ENCODE data around the gene IQSEC2.

Gene IQSEC2

GRCh38 chrX:53305219-53305995 lies 24.0 kb upstream of the IQSEC2 start:
- no peak for DNase-seq (ENCODE audit: low spot score)

DNA sequence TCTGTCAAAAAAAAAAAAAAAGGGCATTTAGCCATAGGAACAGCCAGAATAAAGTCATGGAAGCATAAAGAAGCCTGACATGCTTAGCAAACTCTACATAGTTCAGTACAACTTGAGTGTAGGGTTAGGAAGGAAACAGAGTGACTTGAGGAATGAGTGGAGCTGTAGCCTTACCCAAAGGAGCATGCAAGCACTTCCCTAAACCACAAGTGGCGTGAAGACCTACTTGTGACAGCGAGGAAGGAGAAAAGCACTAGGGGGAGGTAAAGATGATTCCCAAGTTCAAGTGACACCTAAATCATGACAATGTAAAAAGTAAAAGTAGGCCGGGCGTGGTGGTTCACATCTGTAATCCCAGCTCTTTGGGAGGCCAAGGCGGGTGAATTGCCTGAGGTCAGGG lies 21.8 kb upstream of the IQSEC2 start:
- DNase-seq (ENCODE audit: low spot score) = no peak

DNA sequence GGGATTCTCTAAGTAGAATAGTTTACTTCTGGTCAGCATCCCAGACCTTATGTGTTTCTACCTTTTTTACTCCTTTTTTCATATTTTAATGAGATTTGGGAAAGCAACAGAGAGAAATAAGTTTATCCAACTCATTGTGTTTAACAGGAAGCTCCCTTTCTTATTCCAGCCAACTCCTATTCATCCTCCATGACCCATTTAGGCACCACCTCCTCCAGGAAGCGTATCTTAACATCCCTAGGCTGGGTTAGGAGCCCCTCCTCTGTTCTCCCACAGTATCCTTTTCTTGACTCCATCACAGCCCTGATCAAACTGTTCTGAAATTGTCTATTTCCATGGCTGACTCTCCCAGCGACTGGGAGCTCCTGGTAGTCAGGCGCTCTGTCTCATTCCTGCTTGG lies 18.8 kb upstream of the IQSEC2 start:
- no peak for DNase-seq (ENCODE audit: low spot score)

DNA sequence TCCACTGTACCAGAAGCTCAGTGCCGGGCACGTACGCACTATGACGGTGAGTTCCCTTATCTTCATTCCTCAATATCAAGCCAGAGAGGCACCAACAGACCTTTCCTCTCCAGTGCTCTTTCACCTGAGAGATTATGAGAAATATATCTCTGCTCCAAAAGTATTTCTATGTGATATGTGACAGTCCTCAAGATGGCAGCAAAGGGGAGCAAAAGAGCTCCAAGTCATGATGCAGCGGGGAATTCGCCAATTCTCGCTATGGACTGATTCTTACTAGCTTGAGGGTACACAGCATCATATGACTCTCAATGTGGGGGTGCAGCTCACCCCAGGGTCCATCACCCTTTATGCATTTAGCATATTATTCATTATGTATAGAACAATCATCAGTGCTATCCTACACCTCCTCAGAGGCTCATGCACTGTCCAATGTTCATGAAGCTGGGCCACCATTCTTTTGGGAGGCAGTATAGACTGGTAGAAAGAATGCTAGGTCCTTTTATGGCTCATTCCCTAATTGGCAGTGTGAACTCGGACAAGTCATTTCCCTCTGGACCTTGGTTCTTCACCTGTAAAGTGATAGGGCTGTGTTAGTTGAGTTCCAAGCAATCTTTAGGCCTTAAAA lies 12.8 kb upstream of the IQSEC2 start:
- no peak for DNase-seq (ENCODE audit: low spot score)

DNA sequence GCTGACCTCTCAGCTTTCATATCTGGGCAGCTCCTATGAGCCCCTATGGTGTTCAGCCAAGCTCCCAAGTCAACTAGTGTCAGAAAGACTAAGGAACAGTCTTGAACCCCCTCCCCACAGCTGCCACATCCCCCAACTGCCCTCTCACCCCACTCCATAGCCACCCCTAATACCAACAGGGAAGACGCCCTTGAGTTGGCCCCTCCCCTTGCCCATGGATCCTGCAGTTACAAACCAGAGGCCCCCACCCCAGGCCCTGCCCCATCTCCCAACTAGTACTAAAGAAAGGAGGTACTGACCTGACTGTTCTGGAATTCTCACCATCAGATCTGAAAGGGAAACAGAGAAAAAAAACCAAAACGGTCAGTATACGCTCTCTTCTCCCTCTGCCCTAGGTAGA lies 10.2 kb upstream of the IQSEC2 start:
- DNase-seq (ENCODE audit: low spot score) = no peak

GRCh38 chrX:53290441-53291041 lies 9.2 kb upstream of the IQSEC2 start:
- no peak for DNase-seq (ENCODE audit: low spot score)

- peak; percentile 70 for DNase-seq (ENCODE audit: low spot score)
These were observed 6.8 kb upstream of the IQSEC2 start for GRCh38 chrX:53288189-53288588.

- DNase-seq (ENCODE audit: low spot score) = peak; percentile 34
These were observed 6.2 kb upstream of the IQSEC2 start for GRCh38 chrX:53287493-53288138.

DNA sequence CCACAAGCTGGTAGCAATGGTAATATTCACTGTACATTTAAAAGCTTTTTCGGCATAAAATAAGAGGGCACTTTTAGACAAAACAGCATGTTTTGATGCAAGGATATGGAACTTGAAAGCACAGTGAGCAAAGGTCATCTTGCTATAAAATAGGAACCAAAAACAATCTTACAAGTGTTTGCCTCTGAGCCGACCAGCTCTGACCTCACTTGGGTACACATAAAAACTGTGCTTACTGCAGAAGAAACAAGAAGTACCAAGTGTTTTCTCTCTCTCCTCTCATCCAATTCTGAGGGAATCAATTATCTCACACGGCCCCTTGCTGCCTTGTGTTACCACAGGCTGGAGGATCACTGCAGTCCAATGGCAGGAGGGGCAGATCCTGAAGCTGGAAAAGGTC lies 4.8 kb upstream of the IQSEC2 start:
- no peak for DNase-seq (ENCODE audit: low spot score)

DNA sequence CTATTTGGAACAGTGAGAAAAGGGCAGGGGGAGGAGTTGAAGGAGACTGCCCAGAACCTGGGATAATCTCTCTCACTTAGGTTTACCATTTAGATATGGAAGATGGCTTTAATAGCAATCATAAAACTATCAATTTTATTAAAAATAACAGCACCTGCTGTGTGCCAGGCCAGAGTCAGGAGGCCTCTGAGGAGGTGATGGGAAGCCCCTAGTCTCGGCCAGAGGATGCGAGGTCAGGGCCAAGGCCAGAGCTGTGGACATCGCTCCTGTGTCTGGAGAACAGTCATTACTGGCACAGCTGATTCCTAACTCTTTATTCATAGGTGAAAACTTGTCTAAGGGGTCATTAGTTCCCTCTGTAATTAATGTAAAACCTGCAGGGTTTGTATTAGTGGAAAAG lies 4.2 kb upstream of the IQSEC2 start:
- DNase-seq (ENCODE audit: low spot score) = no peak

- DNase-seq (ENCODE audit: low spot score) = no peak
These were observed 3.5 kb upstream of the IQSEC2 start for GRCh38 chrX:53284684-53285447.

DNA sequence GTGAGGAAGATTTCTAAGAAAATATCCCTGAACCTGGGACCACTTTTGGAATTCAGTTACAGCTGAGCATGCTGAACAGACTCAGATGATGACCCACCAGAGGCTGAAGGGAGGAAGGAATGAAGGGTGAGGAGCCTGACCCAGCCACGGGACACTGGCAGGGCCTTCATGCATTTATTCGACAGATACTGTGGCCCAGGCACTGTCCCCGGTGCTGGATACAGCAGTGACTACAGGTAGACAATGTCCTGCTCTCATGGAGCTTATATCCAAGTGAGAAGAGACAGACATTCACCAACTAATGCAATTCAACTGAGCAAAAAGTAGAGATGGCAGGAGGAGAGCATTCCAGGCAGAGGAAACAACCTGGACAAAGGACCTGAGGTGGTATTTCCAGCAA lies 2.2 kb upstream of the IQSEC2 start:
- DNase-seq (ENCODE audit: low spot score) = no peak

DNA sequence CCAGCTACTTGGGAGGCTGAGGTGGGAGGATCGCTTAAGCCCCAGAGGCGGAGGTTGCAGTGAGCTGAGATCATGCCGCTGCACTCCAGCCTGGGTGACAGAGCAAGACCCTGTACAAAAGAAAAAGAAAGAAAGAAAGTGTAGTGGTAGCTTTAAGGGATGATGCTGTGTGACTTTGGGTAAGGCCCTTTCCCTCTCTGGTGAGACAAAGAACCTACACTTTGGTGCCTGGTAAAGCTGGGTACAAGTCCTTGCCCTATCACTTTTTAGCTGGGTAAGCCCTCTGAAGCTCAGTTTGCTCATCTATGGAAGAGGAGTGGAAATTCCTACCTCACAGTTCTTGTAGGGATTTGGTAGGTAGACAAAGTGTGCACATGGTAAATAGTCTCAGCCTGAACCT lies 1.7 kb upstream of the IQSEC2 start:
- no peak for DNase-seq (ENCODE audit: low spot score)

DNA sequence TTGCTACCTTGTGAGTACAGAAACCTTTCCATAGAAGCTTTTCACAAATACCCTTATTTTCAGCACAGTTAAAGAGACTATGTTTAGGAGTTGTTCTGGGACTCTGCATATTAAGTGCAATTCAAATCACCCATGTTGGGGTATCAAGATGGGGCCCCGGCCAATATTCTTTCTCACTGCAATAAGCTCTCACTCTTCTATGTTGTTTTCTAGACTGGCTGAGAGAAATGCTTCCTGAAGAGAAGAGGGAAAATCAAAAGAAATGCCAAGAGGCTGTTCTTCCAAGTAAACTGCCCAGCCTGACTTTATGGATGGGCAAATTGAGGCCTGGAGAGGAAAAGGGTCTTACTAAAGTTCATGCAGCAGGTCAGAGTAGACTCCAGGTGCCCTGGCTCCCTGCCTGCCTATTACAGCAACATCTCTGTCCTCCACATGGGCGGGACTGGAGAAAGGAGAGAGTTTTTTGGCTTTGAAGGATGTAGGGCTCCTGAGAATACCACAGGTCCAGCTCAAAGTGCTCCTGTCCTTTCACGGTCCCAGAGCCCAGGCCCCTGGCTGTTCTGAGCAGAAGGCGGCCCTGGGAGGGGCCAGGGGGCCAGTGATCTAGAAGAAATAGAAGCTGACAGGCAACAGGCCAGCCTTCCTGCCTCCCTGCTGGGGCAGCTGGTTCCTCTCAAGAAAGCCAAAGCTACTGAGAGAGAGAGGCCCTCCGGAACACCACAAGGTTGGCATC lies 745 bp upstream of the IQSEC2 start:
- no peak for DNase-seq (ENCODE audit: low spot score)

DNA sequence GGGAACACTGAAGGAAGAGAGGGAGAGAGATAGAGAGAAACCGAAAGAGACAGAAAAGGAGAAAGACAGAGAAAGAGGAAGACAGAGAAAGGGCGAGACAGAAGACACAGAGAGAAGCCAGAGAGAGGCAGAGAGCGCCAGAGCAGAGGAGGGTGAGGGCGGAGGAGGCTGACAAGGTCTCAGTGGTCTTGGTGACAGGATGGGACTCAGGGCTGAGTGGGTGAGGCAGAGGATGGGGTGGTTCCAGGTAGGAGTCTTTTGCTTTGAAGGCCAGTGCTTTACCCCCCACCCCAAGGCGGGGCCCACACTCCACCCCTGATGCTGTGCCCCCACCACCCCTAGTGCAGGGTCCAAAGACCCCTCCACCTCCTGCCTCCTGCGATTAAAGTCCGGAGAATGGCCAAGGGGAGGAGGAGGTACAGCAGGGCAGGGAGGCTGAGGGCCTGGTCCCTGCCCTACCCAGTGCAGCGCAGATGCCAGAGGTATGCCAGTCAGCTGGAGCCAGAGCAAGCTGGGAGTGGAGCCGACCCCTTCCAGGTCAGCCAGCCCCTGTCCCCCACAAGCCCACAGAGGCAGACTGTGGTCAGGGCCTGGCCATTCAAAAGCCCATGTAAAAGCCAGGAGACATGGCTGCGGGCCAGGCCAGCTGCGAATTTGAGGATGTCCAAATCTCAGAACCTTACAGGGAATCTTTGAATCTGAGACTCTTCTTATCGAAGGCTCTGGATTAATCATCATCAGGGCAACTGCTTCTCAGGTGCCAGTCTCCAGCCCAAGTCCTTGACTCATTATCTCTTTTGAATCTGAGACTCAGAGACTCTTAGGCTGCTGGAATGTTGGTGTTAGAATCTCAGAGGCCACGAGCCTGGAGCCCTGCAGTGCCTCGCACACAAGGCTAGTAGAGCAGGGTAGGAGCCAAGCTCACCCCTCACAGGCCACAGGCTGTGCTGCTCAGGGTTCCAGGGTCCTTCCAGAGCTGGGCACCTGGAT lies 758 bp downstream of the IQSEC2 start:
- DNase-seq (ENCODE audit: low spot score) = no peak

DNA sequence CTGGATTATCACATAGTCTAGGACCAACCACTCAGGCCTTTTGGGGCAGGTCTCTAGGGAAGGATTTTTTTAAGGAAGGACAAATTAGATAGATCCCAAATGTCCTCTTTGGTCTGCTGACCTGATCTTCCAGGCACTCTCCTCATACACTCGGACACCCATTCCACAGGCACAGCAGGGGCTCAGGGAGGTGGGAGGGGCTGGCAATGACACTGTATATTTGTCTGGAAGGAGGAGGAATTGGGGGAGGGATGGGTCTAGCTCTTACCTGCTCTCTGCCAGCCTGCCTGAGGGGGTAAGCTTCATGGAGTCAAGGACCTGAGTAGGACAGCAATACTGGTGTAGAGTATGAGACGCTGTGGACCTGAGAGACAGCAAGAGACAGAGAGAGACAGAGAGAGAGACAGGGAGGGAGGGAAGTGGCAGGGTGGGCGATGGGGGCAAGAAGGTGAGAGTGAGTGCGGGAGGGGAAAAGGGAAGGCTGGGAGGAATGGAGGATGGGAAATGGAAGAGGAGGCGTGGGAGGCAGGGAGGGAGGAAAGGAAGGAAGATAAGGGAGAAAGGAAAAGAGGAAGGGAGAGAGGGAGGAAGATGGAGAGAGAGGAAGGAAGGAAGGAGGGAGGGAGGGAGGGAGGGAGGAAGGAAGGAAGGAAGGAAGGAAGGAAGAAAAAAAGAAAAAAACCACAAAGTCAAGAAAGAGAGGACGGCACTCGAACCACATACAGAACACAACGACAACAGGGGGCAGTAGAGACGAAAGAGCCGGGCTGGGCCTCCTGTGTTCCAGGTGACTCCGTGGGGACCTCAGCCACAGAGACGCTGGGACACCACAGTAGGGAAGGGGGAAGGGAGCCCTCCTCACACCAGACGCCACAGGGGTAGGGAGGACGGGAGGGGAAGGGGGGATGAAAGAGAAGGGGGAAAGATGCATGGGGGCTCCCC lies 1.8 kb downstream of the IQSEC2 start:
- no peak for DNase-seq (ENCODE audit: low spot score)

- no peak for DNase-seq (ENCODE audit: low spot score)
These were observed 8.5 kb downstream of the IQSEC2 start for GRCh38 chrX:53272808-53273337.

DNA sequence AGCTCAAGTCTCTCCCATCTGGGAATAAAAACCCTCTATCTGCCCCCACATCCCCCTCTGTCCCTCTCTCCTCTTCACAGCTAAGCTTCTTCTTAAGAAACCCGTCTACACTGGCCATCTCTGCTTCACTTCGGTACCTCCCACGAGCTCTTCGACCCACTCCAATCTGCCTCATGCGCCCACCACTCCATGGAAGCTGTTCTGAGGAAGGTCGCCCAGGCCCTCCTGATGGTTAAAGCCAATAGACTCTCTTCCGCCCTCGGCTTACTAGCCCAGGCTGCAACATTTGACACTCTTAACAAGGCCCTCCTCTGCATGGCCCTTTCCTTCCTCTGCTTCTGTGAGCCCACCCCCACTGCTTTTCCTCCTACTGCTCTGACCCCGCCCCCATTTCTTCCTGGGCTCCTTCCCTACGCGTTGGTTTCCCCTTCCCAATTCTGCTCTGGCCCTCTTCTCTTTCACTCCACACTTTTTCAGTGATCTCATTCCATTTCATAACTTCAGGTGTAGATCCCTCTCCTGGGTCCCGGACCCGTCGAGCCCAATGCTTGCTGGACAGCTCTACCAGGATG lies 11.8 kb downstream of the IQSEC2 start:
- DNase-seq (ENCODE audit: low spot score) = no peak

DNA sequence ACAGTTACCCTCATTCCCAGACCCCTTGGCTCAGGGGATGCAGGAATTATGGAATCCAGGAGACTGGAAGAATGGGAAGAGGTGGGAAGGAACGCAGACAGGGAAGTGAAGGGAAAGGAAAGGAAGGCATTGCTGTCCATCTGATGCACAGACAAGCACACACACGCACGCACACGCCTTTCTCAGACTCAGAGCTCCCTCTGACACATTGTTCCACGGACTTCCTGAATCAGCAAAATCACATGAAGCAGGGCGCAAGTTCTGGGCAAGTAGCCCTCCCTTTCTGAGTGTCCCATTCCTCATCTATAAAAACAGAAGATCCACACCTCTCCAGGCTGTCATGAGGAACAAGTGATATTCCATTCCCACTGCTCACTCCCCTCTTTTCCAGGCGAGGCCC lies 13.2 kb downstream of the IQSEC2 start:
- no peak for DNase-seq (ENCODE audit: low spot score)

All from putamen (tissue), 1 donor.